Karpas-422 (cell line): ENCODE data around the gene TOR4A. TPM values are rescaled to one million over a fixed set of nuclear protein-coding genes. Genes with fewer than 3 reads are reported as not detected.
"Not testable (repeated sequence)": the region's sequence is repeated elsewhere in the genome, so short reads cannot be mapped to it uniquely, and the experiment has no call there.

Experiments used
- DNase-seq: peaks from one replicate; pipeline ENCODE4 v3.0.0-alpha.2; 2015
- H2AFZ ChIP-seq: fragments of 200-600 bp; sonication (generic); 2 replicates; pipeline ENCODE4 v1.6.1; 2014; ENCODE audit warnings: antibody characterized with exemption, low read length, mixed read lengths
- H3K27ac ChIP-seq: fragments of 200-600 bp; sonication (generic); 2 replicates; pipeline ENCODE4 v1.5.1; 2014; ENCODE audit warnings: mild to moderate bottlenecking, low read length, moderate library complexity
- H3K27me3 ChIP-seq: fragments of 200-600 bp; sonication (generic); 2 replicates; pipeline ENCODE4 v1.6.1; 2014; ENCODE audit warnings: low read length, mixed read lengths
- H3K36me3 ChIP-seq: fragments of 200-600 bp; sonication (generic); 2 replicates; pipeline ENCODE4 v1.6.1; 2014; ENCODE audit warnings: low read length, mixed read lengths; ENCODE audit not compliant: insufficient read depth
- H3K4me1 ChIP-seq: fragments of 200-600 bp; sonication (generic); 2 replicates; pipeline ENCODE4 v1.6.1; 2014; ENCODE audit warnings: mild to moderate bottlenecking, low read length, mixed read lengths
- H3K4me2 ChIP-seq: fragments of 200-600 bp; sonication (generic); 2 replicates; pipeline ENCODE4 v1.6.1; 2014; ENCODE audit warnings: low read length, low read depth, mild to moderate bottlenecking; ENCODE audit not compliant: poor library complexity, severe bottlenecking
- H3K4me3 ChIP-seq: fragments of 200-600 bp; sonication (generic); 2 replicates; pipeline ENCODE4 v1.5.1; 2014; ENCODE audit warnings: mild to moderate bottlenecking, antibody characterized with exemption, low read length, mixed read lengths
- H3K79me2 ChIP-seq: fragments of 200-600 bp; sonication (generic); 2 replicates; pipeline ENCODE4 v1.6.1; 2014; ENCODE audit warnings: mild to moderate bottlenecking, low read length, mixed read lengths
- H3K9ac ChIP-seq: fragments of 200-600 bp; sonication (generic); 2 replicates; pipeline ENCODE4 v1.6.0; 2014; ENCODE audit warnings: low read length
- H3K9me2 ChIP-seq: fragments of 200-600 bp; sonication (generic), shearing (Covaris generic); replicated peaks from 2 replicates; pipeline ENCODE4 v1.6.0; 2014; ENCODE audit warnings: mild to moderate bottlenecking, low read length, moderate library complexity; ENCODE audit not compliant: insufficient read depth
- H3K9me3 ChIP-seq: fragments of 300-700, 200-600 bp; sonication (generic); 2 replicates; pipeline ENCODE4 v1.6.1; 2014; ENCODE audit warnings: low read length, mixed read lengths
- H4K20me1 ChIP-seq: fragments of 200-600 bp; sonication (generic); 2 replicates; pipeline ENCODE4 v1.6.1; 2014; ENCODE audit warnings: mild to moderate bottlenecking, antibody characterized with exemption, low read length, low read depth; ENCODE audit not compliant: insufficient read depth
- total RNA-seq: library from RNA; depleted of rRNA; stranded (reverse); fragments of >200 nt; shearing (Covaris generic); gene quantifications from 2 replicates; pipeline ENCODE4 v1.2.3, GENCODE V29; 2014; ENCODE audit warnings: low replicate concordance; rRNA removed

The TOR4A gene
- total RNA-seq, 1 experiment from 2014 or later = 8.8 TPM

GRCh38 chr9:137329590-137329989 is 52.1 kb downstream of the TOR4A start:
- H3K79me2 ChIP-seq, H3K9me3 ChIP-seq, H3K9me2 ChIP-seq, H3K9ac ChIP-seq, H2AFZ ChIP-seq, H3K27me3 ChIP-seq, H3K36me3 ChIP-seq, H3K4me2 ChIP-seq, DNase-seq, H4K20me1 ChIP-seq, H3K27ac ChIP-seq, H3K4me3 ChIP-seq: not testable (repeated sequence)
- H3K4me1 ChIP-seq = peaks cover 13% of the 10 kb centered on the region

GRCh38 chr9:137330689-137331088 is 53.2 kb downstream of the TOR4A start:
- 0 out of 2 replicates have a peak, but pooled peaks cover 4% of the 10 kb centered on the region for H3K9me2 ChIP-seq
- no peak for DNase-seq
- no peak overlapping the region for H3K9ac ChIP-seq
- H3K36me3 ChIP-seq = no peaks in the 10 kb centered on the region
- H3K27me3 ChIP-seq = no peaks in the 10 kb centered on the region
- H3K9me3 ChIP-seq = 0 out of 2 replicates have a peak, but pooled peaks cover under 1% of the 10 kb centered on the region
- H3K4me1 ChIP-seq = peaks cover 17% of the 10 kb centered on the region
- H3K79me2 ChIP-seq = no peaks in the 10 kb centered on the region
- H3K4me3 ChIP-seq = no peak overlapping the region
- no peaks in the 10 kb centered on the region for H4K20me1 ChIP-seq
- H3K27ac ChIP-seq = no peak overlapping the region
- no peak overlapping the region for H2AFZ ChIP-seq
- no peak overlapping the region for H3K4me2 ChIP-seq

- 0 out of 2 replicates have a peak, but pooled peaks cover 4% of the 10 kb centered on the region for H3K9me2 ChIP-seq
- H3K4me1 ChIP-seq = peaks cover 5% of the 10 kb centered on the region
- no peaks in the 10 kb centered on the region for H4K20me1 ChIP-seq
- H3K36me3 ChIP-seq = no peaks in the 10 kb centered on the region
- H3K4me2 ChIP-seq = no peak overlapping the region
- H2AFZ ChIP-seq = no peak overlapping the region
- H3K4me3 ChIP-seq = no peak overlapping the region
- peaks cover 10% of the 10 kb centered on the region for H3K9me3 ChIP-seq
- no peaks in the 10 kb centered on the region for H3K27me3 ChIP-seq
- DNase-seq = no peak
- no peak overlapping the region for H3K27ac ChIP-seq
- no peak overlapping the region for H3K9ac ChIP-seq
- no peaks in the 10 kb centered on the region for H3K79me2 ChIP-seq
Observed at GRCh38 chr9:137331929-137332328, 54.4 kb downstream of the TOR4A start.

Other genes with a start within 250 kb of the TOR4A start
- 2.4 and 6.4 TPM in 2 replicates for gene ABCA2, start 249.5 kb upstream of the TOR4A start, total RNA-seq
- gene FUT7, start 245.6 kb upstream of the TOR4A start, total RNA-seq = not detected in 2 replicates
- not detected in 2 replicates for gene NPDC1, start 231.5 kb upstream of the TOR4A start, total RNA-seq
- not detected in 2 replicates for gene ENTPD2, start 223.7 kb upstream of the TOR4A start, total RNA-seq
- gene SAPCD2, start 207.2 kb upstream of the TOR4A start, total RNA-seq = 18.6 and 53.2 TPM in 2 replicates
- gene UAP1L1, start 200.2 kb upstream of the TOR4A start, total RNA-seq = 15.1 and 26.2 TPM in 2 replicates
- gene MAN1B1, start 190.7 kb upstream of the TOR4A start, total RNA-seq = 28.9 and 58.1 TPM in 2 replicates
- gene DPP7, start 163.0 kb upstream of the TOR4A start, total RNA-seq = 114 and 237 TPM in 2 replicates
- not detected in 2 replicates for gene GRIN1, start 138.6 kb upstream of the TOR4A start, total RNA-seq
- gene LRRC26, start 107.7 kb upstream of the TOR4A start, total RNA-seq = not detected in 2 replicates
- gene TMEM210, start 105.7 kb upstream of the TOR4A start, total RNA-seq = not detected in 2 replicates
- 16.8 and 28.0 TPM in 2 replicates for gene ANAPC2, start 89.2 kb upstream of the TOR4A start, total RNA-seq
- 48.9 and 101 TPM in 2 replicates for gene SSNA1, start 89.0 kb upstream of the TOR4A start, total RNA-seq
- 5.7 and 15.2 TPM in 2 replicates for gene TPRN, start 77.0 kb upstream of the TOR4A start, total RNA-seq
- 30.6 and 39.8 TPM in 2 replicates for gene TMEM203, start 72.1 kb upstream of the TOR4A start, total RNA-seq
- 7.8 and 13.1 TPM in 2 replicates for gene NDOR1, start 72.0 kb upstream of the TOR4A start, total RNA-seq
- 0.26 and 0.36 TPM in 2 replicates for gene RNF208, start 55.5 kb upstream of the TOR4A start, total RNA-seq
- 0.75 and 1.2 TPM in 2 replicates for gene CYSRT1, start 52.6 kb upstream of the TOR4A start, total RNA-seq
- gene RNF224, start 50.2 kb upstream of the TOR4A start, total RNA-seq = 0.37 TPM in 1 of 2 replicates, not detected in the other
- gene SLC34A3, start 46.8 kb upstream of the TOR4A start, total RNA-seq = not detected in 2 replicates
- gene TUBB4B, start 36.4 kb upstream of the TOR4A start, total RNA-seq = 97.1 and 152 TPM in 2 replicates
- gene STPG3, start 26.4 kb upstream of the TOR4A start, total RNA-seq = 0.61 and 0.86 TPM in 2 replicates
- gene NELFB, start 22.4 kb upstream of the TOR4A start, total RNA-seq = 17.8 and 42.7 TPM in 2 replicates
- 1.4 and 1.8 TPM in 2 replicates for gene NRARP, start 24.5 kb downstream of the TOR4A start, total RNA-seq
- gene EXD3, start 145.4 kb downstream of the TOR4A start, total RNA-seq = 2.8 and 7.8 TPM in 2 replicates
- 0.51 TPM in 1 of 2 replicates, not detected in the other for gene NOXA1, start 145.7 kb downstream of the TOR4A start, total RNA-seq
- gene ENTPD8, start 163.6 kb downstream of the TOR4A start, total RNA-seq = not detected in 2 replicates
- gene NSMF, start 181.6 kb downstream of the TOR4A start, total RNA-seq = 36.4 and 55.4 TPM in 2 replicates